Caki2 (cell line): ENCODE measurements around the gene C11orf68. TPM values are rescaled to one million over a fixed set of nuclear protein-coding genes. Genes with fewer than 3 reads are reported as not detected.

ENCODE experiments used
- total RNA-seq: library from RNA; depleted of rRNA; stranded (reverse); fragments of >200 nt; shearing (Covaris generic); gene quantifications from 2 replicates; pipeline ENCODE4 v1.2.3, GENCODE V29; 2014; ENCODE audit warnings: low replicate concordance; rRNA removed

Gene C11orf68
- total RNA-seq, 1 experiment from 2014 or later, result 36.3 TPM

Other genes with a start within 250 kb of the C11orf68 start
- 43.6 and 71.0 TPM in 2 replicates for gene KAT5, start 206.8 kb downstream of the C11orf68 start, total RNA-seq
- gene RNASEH2C, start 198.3 kb downstream of the C11orf68 start, total RNA-seq, result 19.0 and 29.2 TPM in 2 replicates
- gene AP5B1, start 138.1 kb downstream of the C11orf68 start, total RNA-seq, result 7.2 and 7.9 TPM in 2 replicates
- not detected in 2 replicates for gene OVOL1, start 132.0 kb downstream of the C11orf68 start, total RNA-seq
- gene SNX32, start 85.1 kb downstream of the C11orf68 start, total RNA-seq, result not detected in 2 replicates
- gene CFL1, start 60.9 kb downstream of the C11orf68 start, total RNA-seq, result 1,200 and 1,265 TPM in 2 replicates
- gene MUS81, start 58.6 kb downstream of the C11orf68 start, total RNA-seq, result 69.0 and 76.8 TPM in 2 replicates
- gene EFEMP2, start 46.3 kb downstream of the C11orf68 start, total RNA-seq, result 0.75 and 5.2 TPM in 2 replicates
- gene CTSW, start 39.2 kb downstream of the C11orf68 start, total RNA-seq, result not detected in 2 replicates
- gene FIBP, start 30.6 kb downstream of the C11orf68 start, total RNA-seq, result 61.1 and 89.5 TPM in 2 replicates
- 82.6 and 121 TPM in 2 replicates for gene CCDC85B, start 28.4 kb downstream of the C11orf68 start, total RNA-seq
- gene FOSL1, start 18.7 kb downstream of the C11orf68 start, total RNA-seq, result 67.3 and 80.4 TPM in 2 replicates
- 212 and 270 TPM in 2 replicates for gene DRAP1, start 364 bp upstream of the C11orf68 start, total RNA-seq
- not detected in 2 replicates for gene TSGA10IP, start 26.4 kb upstream of the C11orf68 start, total RNA-seq
- gene SART1, start 42.7 kb upstream of the C11orf68 start, total RNA-seq, result 28.1 and 68.3 TPM in 2 replicates
- 35.4 and 53.9 TPM in 2 replicates for gene EIF1AD, start 83.1 kb upstream of the C11orf68 start, total RNA-seq
- 361 and 387 TPM in 2 replicates for gene BANF1, start 83.4 kb upstream of the C11orf68 start, total RNA-seq
- not detected in 2 replicates for gene CST6, start 92.9 kb upstream of the C11orf68 start, total RNA-seq
- 0.67 and 2.8 TPM in 2 replicates for gene CATSPER1, start 107.4 kb upstream of the C11orf68 start, total RNA-seq
- gene GAL3ST3, start 130.1 kb upstream of the C11orf68 start, total RNA-seq, result not detected in 2 replicates
- 191 and 216 TPM in 2 replicates for gene SF3B2, start 133.3 kb upstream of the C11orf68 start, total RNA-seq
- gene PACS1, start 151.2 kb upstream of the C11orf68 start, total RNA-seq, result 4.2 and 15.9 TPM in 2 replicates